K562 treated with DMSO at 1 percent for 48 hours (cell line): ENCODE results near the gene TBCA. TPM values are rescaled to one million over a fixed set of nuclear protein-coding genes. Genes with fewer than 3 reads are reported as not detected.

Experiments
- total RNA-seq: library from RNA; unstranded; fragments of 300-600 nt; gene quantifications from 2 replicates; pipeline ENCODE4 v1.2.3, GENCODE V29; 2022; ENCODE audit warnings: low replicate concordance; ENCODE audit errors: extremely low read depth

TBCA gene
- total RNA-seq = not detected in 2 replicates

GRCh38 chr5:77775790-77776553 is at the start of gene TBCA:
Gene TBCA, minus strand, starts transcription at chr5:77776339. Its CDS starts 82 bp downstream, at chr5:77776257.

Other genes with a start within 250 kb of the TBCA start
- not detected in 2 replicates for gene OTP, start 137.6 kb downstream of the TBCA start, total RNA-seq